ENCODE data around the gene AUTS2. TPM values are rescaled to one million over a fixed set of nuclear protein-coding genes. Genes with fewer than 3 reads are reported as not detected.

Gene AUTS2
- total and polyA plus RNA-seq, 2 experiments from 2014 or later, result 32.0 to 91.0 TPM

DNA sequence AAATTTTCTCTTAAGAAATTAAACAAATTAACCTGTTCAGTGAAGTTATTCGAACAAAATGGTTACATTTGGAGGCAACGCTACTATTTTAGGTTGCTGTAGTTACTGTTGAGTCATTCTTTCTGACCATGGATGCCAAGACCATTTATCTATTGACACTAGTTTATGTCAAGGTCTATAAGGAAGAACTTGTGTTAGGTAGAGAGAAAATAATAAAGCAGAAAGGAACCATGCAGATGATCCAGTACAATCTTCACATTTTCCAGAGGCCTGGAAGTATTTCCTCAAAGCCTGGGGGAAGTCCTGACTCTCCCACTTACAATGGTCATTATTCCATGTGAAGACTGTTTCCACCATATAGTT, 925.7 kb downstream of the AUTS2 start:
- Histone ChIP-seq H3K27ac (ENCODE audit: low read depth) (no peak overlapping the region), H3K79me2 (replicated peaks; ENCODE audit: insufficient read depth) (no peaks in the 10 kb centered on the region), H3K4me1 (ENCODE audit: insufficient read depth) (no peaks in the 10 kb centered on the region), H3K36me3 (ENCODE audit: insufficient read depth) (no peaks in the 10 kb centered on the region), H4K20me1 (replicated peaks; ENCODE audit: insufficient read depth) (no peaks in the 10 kb centered on the region), H3K27me3 (ENCODE audit: insufficient read depth) (no peaks in the 10 kb centered on the region), H2AFZ (no peak overlapping the region), H3K9me2 (ENCODE audit: insufficient read depth) (peaks cover 3% of the 10 kb centered on the region; the same call in 1 of the 2 replicates), H3K4me2 (no peak overlapping the region), H3K4me3 (no peak overlapping the region), H3F3A (replicated peaks; ENCODE audit: low read depth) (no peaks in the 10 kb centered on the region)
- Mint-ChIP-seq H3K27ac (no peak overlapping the region), H3K4me3 (no peak overlapping the region), H3K9me3 (no peaks in the 10 kb centered on the region), H3K4me1 (peaks cover 4% of the 10 kb centered on the region; the same call in 1 of the 3 replicates), H3K27me3 (ENCODE audit: insufficient read depth, low read depth, poor library complexity) (no peaks in the 10 kb centered on the region), H3K36me3 (ENCODE audit: low read depth) (no peaks in the 10 kb centered on the region)
- TF ChIP-seq, protein P1, sequence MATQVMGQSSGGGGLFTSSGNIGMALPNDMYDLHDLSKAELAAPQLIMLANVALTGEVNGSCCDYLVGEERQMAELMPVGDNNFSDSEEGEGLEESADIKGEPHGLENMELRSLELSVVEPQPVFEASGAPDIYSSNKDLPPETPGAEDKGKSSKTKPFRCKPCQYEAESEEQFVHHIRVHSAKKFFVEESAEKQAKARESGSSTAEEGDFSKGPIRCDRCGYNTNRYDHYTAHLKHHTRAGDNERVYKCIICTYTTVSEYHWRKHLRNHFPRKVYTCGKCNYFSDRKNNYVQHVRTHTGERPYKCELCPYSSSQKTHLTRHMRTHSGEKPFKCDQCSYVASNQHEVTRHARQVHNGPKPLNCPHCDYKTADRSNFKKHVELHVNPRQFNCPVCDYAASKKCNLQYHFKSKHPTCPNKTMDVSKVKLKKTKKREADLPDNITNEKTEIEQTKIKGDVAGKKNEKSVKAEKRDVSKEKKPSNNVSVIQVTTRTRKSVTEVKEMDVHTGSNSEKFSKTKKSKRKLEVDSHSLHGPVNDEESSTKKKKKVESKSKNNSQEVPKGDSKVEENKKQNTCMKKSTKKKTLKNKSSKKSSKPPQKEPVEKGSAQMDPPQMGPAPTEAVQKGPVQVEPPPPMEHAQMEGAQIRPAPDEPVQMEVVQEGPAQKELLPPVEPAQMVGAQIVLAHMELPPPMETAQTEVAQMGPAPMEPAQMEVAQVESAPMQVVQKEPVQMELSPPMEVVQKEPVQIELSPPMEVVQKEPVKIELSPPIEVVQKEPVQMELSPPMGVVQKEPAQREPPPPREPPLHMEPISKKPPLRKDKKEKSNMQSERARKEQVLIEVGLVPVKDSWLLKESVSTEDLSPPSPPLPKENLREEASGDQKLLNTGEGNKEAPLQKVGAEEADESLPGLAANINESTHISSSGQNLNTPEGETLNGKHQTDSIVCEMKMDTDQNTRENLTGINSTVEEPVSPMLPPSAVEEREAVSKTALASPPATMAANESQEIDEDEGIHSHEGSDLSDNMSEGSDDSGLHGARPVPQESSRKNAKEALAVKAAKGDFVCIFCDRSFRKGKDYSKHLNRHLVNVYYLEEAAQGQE (IDR thresholded peaks at IDR 0.05; ENCODE audit: unreplicated experiment), result no peak
- TF ChIP-seq EZH2phosphoT487 (IDR thresholded peaks at IDR 0.05; ENCODE audit: unreplicated experiment) (no peak), EZH2 (IDR thresholded peaks at IDR 0.05; ENCODE audit: low read depth, unreplicated experiment) (no peak), POLR2AphosphoS5 (IDR thresholded peaks at IDR 0.05; ENCODE audit: low read depth) (no peak), CREB1 (CRISPR knock-in tag; IDR thresholded peaks at IDR 0.05; ENCODE audit: low read depth) (no peak), NANOG (IDR thresholded peaks at IDR 0.05; ENCODE audit: borderline replicate concordance) (no peak), STAT1 (IDR thresholded peaks at IDR 0.05; ENCODE audit: unreplicated experiment) (no peak), ZNF114 (CRISPR knock-in tag; IDR thresholded peaks at IDR 0.05) (no peak), JUNB (IDR thresholded peaks at IDR 0.05; ENCODE audit: unreplicated experiment) (no peak), ZNF331 (CRISPR knock-in tag; IDR thresholded peaks at IDR 0.05; ENCODE audit: low read depth) (no peak)
- TF ChIP-seq, protein P2, sequence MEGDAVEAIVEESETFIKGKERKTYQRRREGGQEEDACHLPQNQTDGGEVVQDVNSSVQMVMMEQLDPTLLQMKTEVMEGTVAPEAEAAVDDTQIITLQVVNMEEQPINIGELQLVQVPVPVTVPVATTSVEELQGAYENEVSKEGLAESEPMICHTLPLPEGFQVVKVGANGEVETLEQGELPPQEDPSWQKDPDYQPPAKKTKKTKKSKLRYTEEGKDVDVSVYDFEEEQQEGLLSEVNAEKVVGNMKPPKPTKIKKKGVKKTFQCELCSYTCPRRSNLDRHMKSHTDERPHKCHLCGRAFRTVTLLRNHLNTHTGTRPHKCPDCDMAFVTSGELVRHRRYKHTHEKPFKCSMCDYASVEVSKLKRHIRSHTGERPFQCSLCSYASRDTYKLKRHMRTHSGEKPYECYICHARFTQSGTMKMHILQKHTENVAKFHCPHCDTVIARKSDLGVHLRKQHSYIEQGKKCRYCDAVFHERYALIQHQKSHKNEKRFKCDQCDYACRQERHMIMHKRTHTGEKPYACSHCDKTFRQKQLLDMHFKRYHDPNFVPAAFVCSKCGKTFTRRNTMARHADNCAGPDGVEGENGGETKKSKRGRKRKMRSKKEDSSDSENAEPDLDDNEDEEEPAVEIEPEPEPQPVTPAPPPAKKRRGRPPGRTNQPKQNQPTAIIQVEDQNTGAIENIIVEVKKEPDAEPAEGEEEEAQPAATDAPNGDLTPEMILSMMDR (conservative IDR thresholded peaks at IDR 0.05; ENCODE audit: low read depth in 2 of 2), result no peak
- TF ChIP-seq, protein P3, sequence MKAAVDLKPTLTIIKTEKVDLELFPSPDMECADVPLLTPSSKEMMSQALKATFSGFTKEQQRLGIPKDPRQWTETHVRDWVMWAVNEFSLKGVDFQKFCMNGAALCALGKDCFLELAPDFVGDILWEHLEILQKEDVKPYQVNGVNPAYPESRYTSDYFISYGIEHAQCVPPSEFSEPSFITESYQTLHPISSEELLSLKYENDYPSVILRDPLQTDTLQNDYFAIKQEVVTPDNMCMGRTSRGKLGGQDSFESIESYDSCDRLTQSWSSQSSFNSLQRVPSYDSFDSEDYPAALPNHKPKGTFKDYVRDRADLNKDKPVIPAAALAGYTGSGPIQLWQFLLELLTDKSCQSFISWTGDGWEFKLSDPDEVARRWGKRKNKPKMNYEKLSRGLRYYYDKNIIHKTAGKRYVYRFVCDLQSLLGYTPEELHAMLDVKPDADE (IDR thresholded peaks at IDR 0.05), result no peak
- TF ChIP-seq, protein P4, sequence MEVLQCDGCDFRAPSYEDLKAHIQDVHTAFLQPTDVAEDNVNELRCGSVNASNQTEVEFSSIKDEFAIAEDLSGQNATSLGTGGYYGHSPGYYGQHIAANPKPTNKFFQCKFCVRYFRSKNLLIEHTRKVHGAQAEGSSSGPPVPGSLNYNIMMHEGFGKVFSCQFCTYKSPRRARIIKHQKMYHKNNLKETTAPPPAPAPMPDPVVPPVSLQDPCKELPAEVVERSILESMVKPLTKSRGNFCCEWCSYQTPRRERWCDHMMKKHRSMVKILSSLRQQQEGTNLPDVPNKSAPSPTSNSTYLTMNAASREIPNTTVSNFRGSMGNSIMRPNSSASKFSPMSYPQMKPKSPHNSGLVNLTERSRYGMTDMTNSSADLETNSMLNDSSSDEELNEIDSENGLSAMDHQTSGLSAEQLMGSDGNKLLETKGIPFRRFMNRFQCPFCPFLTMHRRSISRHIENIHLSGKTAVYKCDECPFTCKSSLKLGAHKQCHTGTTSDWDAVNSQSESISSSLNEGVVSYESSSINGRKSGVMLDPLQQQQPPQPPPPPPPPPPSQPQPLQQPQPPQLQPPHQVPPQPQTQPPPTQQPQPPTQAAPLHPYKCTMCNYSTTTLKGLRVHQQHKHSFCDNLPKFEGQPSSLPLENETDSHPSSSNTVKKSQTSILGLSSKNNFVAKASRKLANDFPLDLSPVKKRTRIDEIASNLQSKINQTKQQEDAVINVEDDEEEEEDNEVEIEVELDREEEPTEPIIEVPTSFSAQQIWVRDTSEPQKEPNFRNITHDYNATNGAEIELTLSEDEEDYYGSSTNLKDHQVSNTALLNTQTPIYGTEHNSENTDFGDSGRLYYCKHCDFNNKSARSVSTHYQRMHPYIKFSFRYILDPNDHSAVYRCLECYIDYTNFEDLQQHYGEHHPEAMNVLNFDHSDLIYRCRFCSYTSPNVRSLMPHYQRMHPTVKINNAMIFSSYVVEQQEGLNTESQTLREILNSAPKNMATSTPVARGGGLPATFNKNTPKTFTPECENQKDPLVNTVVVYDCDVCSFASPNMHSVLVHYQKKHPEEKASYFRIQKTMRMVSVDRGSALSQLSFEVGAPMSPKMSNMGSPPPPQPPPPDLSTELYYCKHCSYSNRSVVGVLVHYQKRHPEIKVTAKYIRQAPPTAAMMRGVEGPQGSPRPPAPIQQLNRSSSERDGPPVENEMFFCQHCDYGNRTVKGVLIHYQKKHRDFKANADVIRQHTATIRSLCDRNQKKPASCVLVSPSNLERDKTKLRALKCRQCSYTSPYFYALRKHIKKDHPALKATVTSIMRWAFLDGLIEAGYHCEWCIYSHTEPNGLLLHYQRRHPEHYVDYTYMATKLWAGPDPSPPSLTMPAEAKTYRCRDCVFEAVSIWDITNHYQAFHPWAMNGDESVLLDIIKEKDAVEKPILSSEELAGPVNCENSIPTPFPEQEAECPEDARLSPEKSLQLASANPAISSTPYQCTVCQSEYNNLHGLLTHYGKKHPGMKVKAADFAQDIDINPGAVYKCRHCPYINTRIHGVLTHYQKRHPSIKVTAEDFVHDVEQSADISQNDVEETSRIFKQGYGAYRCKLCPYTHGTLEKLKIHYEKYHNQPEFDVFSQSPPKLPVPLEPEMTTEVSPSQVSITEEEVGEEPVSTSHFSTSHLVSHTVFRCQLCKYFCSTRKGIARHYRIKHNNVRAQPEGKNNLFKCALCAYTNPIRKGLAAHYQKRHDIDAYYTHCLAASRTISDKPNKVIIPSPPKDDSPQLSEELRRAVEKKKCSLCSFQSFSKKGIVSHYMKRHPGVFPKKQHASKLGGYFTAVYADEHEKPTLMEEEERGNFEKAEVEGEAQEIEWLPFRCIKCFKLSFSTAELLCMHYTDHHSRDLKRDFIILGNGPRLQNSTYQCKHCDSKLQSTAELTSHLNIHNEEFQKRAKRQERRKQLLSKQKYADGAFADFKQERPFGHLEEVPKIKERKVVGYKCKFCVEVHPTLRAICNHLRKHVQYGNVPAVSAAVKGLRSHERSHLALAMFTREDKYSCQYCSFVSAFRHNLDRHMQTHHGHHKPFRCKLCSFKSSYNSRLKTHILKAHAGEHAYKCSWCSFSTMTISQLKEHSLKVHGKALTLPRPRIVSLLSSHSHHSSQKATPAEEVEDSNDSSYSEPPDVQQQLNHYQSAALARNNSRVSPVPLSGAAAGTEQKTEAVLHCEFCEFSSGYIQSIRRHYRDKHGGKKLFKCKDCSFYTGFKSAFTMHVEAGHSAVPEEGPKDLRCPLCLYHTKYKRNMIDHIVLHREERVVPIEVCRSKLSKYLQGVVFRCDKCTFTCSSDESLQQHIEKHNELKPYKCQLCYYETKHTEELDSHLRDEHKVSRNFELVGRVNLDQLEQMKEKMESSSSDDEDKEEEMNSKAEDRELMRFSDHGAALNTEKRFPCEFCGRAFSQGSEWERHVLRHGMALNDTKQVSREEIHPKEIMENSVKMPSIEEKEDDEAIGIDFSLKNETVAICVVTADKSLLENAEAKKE (CRISPR knock-in tag; IDR thresholded peaks at IDR 0.05), result no peak
- DNase-seq (ENCODE audit: low spot score) (no peak), ATAC-seq (no peak)

Data from GM23338 (cell line).